Activated CD4-positive, alpha-beta T cell treated with anti-CD3 and anti-CD28 coated beads for 4 hours (primary cell): ENCODE measurements around the gene OR51I2.

Experiments
- DNase-seq, 2 donors: peaks; one replicate each; pipeline ENCODE4 v3.0.0-alpha.2; 2020

Gene OR51I2, protein sequence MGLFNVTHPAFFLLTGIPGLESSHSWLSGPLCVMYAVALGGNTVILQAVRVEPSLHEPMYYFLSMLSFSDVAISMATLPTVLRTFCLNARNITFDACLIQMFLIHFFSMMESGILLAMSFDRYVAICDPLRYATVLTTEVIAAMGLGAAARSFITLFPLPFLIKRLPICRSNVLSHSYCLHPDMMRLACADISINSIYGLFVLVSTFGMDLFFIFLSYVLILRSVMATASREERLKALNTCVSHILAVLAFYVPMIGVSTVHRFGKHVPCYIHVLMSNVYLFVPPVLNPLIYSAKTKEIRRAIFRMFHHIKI

DNA sequence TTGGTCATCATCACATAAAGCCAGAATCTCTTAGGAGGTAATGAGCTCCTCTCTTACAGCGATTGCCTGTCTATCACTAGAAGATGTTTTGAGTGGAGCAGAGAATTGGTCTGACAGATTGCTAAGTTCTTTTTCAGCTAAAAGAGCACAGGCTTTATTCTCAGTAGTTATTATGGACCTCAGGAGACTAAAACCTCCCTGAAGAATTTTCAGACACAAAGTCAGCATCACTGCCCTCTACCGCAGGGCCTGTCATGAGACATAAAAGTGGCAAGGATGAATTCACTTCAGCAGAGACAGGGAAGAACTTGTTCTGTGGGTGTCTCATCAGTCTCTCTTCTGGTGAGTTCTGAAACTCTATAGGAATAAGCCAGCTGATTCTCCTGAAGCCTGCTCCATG is at the start of gene OR51I2:
Gene OR51I2, plus strand, starts transcription at position 301 of the 400 bp plus-strand sequence. CDS start 4,166 bp downstream, outside the sequence.
- DNase-seq, result no peak

DNA sequence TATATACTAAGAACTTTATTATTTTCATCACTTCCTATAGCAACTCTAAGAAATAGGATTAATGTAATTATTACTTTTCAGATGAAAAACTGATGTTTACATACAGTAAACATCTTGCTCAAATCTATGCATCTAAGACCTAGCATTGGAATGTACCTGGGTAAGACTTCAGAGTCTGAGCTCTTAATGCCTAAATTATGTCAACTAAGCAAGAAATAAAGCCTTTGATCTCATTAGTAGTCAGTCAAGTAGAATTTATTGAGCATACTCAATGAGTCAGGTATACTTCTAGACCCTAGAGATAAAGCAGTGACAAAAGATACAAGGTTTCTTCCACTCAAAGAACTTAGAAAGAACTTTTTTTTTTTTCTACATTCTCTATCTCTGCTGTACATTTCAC is 44.0 kb upstream of the OR51I2 start:
- no peak for DNase-seq

DNA sequence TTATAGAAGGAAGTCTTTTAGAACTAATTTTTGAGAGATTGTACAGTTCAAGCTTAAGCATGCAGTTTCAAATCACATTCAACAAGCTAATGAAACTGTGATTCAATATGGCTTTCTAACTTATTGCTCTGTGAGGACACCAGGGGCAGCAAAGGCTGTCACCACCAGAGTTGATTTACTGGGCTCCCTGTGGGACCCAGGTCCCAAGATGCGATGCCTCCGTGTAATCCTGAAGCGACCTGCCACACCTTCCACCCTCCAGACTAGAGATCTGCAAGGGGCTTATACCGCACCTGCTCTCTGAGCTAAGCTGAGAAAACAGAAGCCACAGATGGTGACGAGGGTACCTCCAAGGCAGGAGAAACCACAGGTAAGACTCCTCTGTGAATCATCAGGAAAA is 28.1 kb upstream of the OR51I2 start:
- DNase-seq, result no peak

DNA sequence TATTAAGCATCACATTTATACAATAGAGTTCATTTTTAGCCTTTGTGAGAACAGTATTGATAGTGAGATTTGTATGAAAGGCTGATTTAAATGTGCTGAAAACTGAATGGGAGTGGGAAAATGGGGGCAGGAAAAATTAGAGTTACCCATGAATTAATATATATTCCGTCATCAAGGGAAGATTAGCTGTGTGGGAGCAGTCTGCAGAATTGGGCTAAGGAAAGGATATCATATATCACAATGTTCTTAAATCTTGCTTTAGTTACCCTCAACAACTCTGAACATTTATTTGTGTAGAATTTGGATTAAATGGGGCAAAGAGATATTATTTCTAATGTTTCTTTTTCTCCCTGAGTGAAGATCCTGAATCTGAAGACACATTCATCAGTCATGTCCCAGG is 27.3 kb upstream of the OR51I2 start, which contains the start of gene OR51Q1:
Gene OR51Q1, plus strand, starts transcription at position 301 of the 400 bp plus-strand sequence. Its CDS starts 90 bp downstream, at position 391.
- no peak for DNase-seq

DNA sequence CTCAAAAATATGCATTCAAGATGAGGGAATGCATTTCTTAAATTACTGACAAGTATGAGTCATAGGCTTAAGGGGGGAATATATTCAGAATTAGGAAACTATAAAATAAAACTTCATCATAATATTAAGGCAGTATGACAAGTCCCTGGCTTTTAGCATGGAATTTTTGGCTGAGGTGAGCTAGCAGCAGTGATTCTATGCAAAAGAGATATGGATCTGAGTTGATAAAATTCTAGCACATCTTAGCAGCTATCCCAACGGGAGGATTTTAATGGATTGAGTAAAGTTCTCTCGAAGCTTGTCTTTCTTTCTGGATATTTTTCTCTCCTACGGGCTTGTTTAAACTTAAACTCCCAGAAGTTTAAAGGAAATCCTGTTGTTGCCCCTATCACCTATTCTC is 26.0 kb upstream of the OR51I2 start:
- DNase-seq, result no peak

DNA sequence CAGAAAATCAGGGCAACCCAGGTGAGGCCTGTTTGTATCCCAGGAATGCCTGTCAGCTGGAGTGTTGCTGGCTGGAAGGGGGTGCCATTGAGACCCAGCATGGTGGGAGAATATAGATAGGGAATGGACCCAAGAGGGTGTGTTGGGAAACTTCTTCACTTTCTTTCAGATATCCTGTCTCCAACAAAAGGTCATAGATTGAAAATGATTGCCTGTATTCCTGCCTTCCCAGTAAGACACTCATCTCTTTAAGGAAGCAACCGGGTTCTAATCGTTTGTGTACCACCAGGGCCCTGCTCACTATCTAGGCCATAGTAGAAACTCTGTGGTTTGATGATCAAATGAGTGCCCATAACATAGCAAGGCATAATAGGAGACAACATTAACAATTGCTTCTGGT is 7.7 kb upstream of the OR51I2 start, which contains the start of gene OR51I1:
Gene OR51I1, minus strand, starts transcription at position 101 of the 400 bp plus-strand sequence. Its CDS starts 0 bp downstream, at position 101.
- DNase-seq, result no peak

DNA sequence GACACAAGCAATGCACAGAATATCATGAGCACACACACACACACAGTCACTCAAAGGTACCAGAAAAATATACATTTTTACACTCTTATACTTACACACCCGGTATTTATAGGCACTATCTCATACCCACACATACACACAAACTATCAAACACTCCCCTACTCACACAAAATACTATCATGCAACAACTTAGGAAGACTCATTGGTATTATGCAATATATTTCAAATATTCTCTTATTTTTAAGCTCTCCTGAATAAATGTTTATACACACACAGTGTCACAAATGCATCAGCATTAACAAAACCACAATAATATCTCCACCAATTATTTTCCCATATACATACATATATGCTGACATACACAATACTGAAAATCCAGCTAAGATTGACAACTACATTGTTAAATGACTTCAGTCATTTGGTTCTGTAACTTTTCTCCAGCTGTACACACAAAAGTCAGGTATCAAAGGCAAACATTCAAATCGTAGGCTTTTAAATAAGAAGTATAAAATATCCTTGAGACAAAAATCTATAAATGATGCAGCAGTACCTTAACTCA is 5.2 kb upstream of the OR51I2 start:
- no peak for DNase-seq

DNA sequence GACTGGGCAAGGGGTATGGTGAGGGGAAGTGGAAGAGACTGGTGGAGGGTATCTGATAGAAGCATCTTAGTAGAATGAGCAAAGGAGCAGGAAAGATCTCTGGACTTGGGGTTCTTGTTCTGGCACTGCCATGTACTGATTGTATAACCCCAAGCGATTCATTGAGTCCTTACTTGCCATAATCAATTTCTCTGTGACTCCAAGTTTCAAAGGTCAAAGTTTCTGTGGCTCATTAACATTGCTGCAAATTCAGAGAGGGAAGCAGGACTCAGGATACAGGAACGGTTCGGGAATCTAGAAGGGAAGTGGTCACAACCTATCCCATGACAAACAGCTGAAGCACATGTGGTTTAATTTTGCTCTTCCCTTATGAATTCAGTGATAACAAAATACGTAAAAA is 309 bp downstream of the OR51I2 start:
- no peak for DNase-seq

DNA sequence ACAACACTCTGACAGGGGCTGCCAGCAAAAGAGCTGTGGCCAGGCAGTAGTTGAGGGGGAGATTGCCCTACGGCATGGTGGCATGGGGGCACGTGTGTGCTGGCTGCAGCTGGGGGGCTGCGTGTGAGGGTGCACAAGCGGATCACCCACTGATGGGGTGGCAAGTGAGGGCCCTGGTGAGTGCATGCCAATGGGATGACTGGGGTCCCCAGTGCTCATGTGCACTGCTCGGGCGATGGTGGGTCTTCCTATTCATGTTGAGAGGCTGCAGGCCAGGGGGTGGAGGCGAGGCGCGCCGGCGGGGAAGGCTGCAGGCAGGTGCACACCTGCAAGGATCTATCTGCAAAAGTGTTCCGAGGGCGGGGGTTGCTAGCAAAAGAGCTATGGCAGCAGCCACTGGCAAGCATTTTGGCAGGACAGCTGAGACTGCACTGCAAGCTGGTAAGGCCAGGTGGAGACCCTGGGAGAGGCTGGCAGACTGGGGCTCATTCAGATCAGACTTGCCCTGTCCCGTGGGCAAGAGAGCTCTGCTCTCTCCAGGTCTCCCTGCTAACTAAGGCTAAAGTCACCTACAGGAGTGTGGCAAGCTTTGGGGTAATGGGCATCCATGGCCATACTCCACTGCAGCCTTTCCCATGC is 12.0 kb downstream of the OR51I2 start:
- DNase-seq, result no peak

DNA sequence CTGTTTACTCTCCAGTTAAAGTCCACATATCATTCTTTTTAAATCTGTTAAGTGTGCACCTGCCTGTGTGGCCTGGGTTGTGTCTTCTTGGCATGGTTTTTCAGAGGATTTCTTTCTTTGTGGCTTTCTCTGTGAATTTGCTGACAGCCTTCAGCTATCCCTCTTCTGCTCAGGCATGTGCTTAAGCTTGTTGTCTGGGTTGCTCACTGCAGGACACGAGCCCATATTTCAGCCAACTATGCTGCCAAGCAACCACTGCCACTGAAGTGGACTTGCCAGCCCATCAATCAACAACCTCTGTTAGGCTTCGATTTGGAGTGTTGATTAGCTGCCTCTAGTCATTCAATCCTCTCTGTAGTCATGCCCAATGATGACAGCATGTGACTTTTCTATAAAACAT is 18.4 kb downstream of the OR51I2 start:
- no peak for DNase-seq

DNA sequence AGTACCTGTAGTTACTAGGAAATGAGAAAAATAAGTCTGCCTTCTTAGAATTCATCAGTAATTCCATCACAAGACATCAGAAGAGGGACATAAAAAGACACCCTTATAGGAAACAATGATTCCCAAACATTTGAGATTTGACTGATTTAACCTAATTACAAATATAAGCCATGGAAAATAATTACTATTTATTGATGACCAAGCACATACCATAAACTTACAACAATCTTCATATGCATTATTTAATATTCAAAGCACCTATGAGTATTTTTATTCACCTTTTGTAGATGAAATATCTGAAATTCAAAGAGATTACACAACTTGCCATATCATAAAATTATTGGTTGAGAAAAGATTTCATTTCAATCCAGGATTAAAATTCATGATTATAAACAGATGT is 24.8 kb downstream of the OR51I2 start:
- DNase-seq, result no peak

DNA sequence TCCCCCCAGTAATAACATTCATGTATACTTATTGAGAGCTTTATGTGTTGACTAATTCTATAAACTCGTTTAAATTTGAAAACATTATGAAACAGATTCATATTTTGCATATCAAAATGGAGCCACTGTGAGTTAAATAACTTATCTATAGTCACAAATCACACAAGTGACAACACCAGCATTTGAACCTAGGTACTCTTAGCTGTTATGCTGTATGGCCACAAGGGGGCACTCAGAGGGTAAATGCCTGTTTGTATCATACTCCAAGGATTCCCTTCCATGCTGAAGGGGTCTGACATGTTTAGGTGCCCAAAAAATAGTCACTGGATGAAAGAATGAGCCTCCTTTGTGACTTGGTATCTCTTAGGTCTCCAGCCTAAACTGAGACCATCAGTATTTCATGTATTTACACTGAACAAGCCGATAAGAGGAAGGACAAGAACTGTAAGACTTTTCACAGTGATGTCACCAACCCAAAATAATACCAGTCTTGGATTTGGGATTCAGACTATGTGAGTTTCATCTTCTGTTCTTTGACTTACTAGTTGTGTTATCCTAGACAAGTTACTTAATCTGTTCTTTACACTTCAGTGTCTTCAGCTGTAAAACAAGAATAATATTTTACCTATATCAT is 27.2 kb downstream of the OR51I2 start:
- peak; percentile 27 to 30 for DNase-seq

DNA sequence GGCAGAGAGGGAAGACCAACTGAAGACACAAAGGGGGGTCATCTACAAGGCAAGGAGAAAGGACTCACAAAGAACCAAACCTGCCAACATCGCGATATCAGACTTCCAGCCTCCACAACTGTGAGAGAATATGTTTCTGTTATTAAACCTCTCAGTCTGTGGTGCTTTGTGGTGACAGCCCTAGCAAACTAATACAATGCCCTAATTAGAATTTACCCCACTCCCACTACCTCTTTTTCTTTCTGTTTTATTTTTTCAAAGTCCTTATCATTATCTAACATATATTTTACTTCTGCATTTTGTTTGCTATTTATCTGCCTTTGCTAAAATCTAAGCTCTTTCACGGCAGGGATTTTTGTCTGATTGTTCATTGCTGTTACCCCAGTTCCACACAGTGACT is 36.9 kb downstream of the OR51I2 start:
- DNase-seq, result no peak

DNA sequence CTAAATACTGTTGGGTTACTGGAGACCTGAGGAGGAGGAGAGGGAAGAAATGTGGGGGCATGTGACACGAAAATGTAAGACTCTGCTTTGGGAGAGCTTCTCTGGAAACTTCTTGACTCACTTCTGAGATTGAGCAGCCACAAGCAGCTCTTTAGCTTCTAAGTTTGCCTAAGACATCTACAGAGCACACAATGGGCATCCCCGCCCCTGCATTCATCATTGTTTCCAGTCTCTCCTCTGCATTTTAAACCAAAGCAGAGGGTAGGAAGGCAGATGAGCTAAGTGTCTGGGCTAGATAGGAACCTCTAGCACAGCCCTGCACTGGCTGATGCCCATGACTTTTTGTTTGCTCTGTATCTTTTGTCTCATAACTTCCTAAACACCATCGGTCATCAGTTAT is 37.3 kb downstream of the OR51I2 start:
- no peak for DNase-seq

DNA sequence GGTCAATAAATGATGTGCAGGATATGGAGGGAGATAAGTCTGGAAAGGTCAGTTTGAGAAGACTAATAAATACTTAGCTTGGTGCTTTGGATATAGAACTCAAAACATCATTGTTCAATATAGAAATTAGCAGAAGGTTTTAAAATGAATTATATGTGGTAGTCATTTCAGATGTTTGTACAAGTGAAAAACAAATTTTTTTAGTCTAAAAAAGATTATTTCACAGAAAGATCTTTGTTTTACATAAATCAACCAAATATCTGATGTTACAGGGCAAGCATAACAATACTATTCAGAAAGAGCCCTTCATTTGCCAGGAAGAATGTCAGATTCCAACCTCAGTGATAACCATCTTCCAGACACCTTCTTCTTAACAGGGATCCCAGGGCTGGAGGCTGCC is 39.3 kb downstream of the OR51I2 start, which contains the start of gene OR52D1:
Gene OR52D1, plus strand, starts transcription at position 301 of the 400 bp plus-strand sequence. Its CDS starts 22 bp downstream, at position 323.
- DNase-seq, result no peak

DNA sequence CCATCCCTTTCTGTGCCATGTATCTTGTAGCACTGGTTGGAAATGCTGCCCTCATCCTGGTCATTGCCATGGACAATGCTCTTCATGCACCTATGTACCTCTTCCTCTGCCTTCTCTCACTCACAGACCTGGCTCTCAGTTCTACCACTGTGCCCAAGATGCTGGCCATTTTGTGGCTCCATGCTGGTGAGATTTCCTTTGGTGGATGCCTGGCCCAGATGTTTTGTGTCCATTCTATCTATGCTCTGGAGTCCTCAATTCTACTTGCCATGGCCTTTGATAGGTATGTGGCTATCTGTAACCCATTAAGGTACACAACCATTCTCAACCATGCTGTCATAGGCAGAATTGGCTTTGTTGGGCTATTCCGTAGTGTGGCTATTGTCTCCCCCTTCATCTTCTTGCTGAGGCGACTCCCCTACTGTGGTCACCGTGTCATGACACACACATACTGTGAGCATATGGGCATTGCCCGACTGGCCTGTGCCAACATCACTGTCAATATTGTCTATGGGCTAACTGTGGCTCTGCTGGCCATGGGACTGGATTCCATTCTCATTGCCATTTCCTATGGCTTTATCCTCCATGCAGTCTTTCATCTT is 39.8 kb downstream of the OR51I2 start:
- DNase-seq, result no peak

DNA sequence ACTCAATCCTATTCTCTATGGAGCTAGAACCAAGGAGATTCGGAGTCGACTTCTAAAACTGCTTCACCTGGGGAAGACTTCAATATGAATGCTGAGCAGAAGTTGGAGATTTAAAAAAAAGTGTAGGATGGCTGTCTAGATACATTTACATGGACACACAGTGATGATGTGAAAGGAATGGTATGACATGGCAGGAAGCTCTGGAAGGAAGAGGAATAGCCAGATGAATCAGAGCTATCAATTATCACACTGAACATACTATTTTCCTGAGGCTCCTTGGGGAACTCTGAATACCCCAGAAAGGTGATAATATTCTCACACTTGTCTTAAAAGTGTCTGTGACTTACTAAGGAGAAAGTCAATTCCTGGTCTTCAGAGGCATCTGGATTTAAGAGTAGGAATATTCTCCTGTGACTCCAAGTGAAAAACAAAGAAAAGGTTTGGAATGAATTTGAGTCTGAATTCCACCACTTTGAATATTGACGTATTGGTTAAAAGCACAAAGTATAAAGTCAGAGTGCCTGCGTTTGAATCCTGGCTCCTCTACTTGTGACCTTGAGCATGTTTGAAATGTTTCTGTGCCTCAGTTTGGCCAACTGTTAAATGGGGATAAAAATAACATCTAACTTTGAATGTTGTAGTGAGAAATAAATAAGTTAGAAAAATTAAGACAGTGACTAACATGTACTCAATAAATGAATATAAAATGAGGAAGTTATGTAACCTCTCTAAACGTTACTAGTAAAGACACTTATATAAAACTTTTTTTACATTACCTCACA is 40.6 kb downstream of the OR51I2 start:
- DNase-seq, result no peak

DNA sequence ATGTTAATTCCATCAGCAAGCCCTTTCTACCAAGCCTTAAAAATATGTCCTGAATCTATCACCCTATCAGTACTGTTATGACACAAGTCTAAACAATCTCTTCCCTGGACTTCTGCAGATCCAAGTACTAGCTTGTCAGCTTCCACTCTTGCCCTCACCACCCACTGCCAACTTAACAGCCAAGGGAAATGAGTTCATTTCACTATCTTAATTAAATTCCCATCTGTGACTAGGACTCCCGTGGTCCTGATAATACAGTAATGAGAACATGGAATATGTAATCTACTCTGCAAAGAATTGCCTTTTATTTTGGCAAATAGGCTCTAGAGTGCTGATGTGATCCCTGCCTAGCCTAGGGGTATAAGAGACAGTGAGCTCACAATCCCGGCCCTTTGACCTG is 50.5 kb downstream of the OR51I2 start:
- no peak for DNase-seq

DNA sequence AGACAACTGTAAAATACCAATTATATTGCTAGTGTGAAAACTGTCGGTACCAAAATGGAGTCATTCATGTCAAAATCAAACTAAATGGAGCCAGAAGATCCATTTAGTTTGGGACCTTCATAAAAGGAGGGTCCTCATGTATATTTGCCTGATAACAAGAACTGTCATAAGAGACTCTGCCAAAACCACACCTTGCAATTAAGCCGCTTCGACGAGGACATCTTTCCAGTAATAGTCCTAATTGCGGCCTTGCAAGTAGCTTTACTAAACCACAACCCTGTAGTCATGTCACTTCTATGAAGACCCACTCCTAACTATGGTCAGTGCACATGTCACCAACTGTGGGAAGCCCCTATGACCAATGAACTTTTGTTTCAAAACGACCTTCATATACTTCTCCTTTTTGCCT is 51.3 kb downstream of the OR51I2 start:
- no peak for DNase-seq

DNA sequence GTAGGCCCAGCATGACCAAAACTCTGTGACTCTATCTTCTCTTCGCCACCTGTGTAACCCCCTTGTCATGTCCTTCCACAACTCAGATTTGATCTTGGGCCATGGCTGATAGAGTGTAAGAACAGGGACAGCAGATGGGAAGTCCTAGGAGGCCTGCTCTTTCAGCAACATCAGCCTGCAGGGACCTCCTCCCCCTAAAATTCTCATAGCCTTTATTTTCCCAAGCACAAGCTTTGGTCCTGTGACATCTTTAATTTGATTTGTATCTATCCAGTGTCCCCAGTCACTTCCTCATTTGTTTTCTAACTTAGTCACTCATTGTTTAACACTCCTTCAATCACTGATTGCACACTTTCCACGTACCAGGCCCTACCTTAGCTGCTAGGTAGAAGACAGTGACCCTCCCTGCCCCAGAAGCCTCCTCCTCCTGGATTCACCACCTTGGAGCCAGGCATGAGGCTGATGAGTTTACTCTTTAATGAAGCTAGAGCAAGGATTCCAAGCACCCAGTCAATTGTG is 55.3 kb downstream of the OR51I2 start:
- no peak for DNase-seq

DNA sequence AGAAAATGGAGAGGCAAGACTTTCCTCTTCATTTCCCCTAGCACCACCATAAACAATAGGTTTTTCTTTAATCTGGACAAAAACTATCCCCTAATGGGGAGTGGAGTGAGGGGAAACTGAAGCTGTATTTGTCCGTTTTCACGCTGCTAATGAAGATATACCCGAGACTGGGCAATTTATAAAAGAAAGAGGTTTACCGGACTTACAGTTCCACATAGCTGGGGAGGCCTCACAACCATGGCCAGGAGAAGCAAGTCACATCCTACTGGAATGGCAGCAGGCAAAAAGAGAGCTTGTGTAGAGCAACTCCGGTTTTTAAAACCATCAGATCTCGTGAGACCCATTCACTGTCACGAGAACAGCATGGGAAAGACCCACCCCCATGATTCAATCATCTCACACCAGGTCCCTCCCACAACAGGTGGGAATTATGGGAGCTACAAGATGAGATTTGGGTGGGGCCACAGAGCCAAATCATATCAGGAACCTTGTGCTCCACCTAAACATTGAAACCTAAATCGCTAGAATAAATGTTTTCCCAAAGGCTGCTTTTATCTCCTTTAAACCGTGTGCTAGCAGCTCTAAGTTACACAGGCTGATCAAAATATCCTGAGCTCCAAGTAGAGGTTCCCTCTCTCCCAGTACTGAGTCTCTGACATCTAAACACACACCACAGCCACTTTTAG is 56.4 kb downstream of the OR51I2 start:
- DNase-seq, result no peak
